HepG2 (cell line): Measurements from ENCODE around the gene CADPS2. TPM values are rescaled to one million over a fixed set of nuclear protein-coding genes. Genes with fewer than 3 reads are reported as not detected.

ENCODE experiments used
- ATAC-seq: fragments of 200-7000 bp; cut with Tn5 transposase; 3 replicates; pipeline ENCODE4 v1.9.1; 2020; ENCODE audit warnings: mild to moderate bottlenecking, moderate library complexity
- BruUV-seq: library from RNA; stranded (reverse); fragments of 400-500 nt; replicated peaks from 2 replicates; lab custom pipeline; 2021; lab: Mats Ljungman, UMichigan
- CTCF ChIA-PET: fragments of 300-600 bp; formaldehyde crosslinking; extraction: SDS; loops from one replicate; lab custom pipeline; 2021; ENCODE audit warnings: low total read pairs, inconsistent platforms, low intra/inter-chr PET ratio; lab: Yijun Ruan, JAX
- POLR2A ChIA-PET: fragments of 350-600 bp; sonication (Branson Sonifier 250); formaldehyde crosslinking; loops from one replicate; lab custom pipeline; 2020; ENCODE audit warnings: antibody characterized with exemption, inconsistent platforms; lab: Yijun Ruan, JAX
- DNase-seq: peaks from one replicate; pipeline ENCODE4 v3.0.0-alpha.2; 2015; ENCODE audit warnings: low spot score
- FAIRE-seq: peaks from 3 replicates; lab custom pipeline; 2011; peaks lifted over from hg19 to GRCh38; lab: Jason Lieb, UNC
- H2AFZ ChIP-seq: one replicate; pipeline ENCODE4 v1.6.1; 2011; ENCODE audit warnings: low read length, inconsistent platforms
- H3K27ac ChIP-seq: fragments of 300-600 bp; 3 replicates; pipeline ENCODE4 v1.8.0; 2011; ENCODE audit warnings: mixed run types, mild to moderate bottlenecking, mixed read lengths, low read length, inconsistent platforms; ENCODE audit not compliant: insufficient read depth; ENCODE audit errors: extremely low read length
- H3K27me3 ChIP-seq, 2 experiments: fragments of 200-600 bp in 1 of 2; 2 replicates in 1 of 2; 3 replicates in 1 of 2; pipeline versions ENCODE4 v1.6.0 to v1.8.0; 2011; ENCODE audit warnings: low read length in 2 of 2, mild to moderate bottlenecking in 2 of 2, moderate library complexity in 2 of 2, inconsistent platforms in 1 of 2; ENCODE audit not compliant: insufficient read depth in 2 of 2, control insufficient read depth in 1 of 2
- H3K36me3 ChIP-seq, 2 experiments: fragments of 200-600 bp in 1 of 2; replicated peaks in 1 of 2; 2 replicates in 1 of 2; 3 replicates in 1 of 2; pipeline versions ENCODE4 v1.5.1 to v1.8.0; 2011; ENCODE audit warnings: low read length in 2 of 2, inconsistent platforms in 1 of 2; ENCODE audit not compliant: insufficient read depth in 2 of 2, control insufficient read depth in 1 of 2
- H3K4me1 ChIP-seq: 2 replicates; pipeline ENCODE4 v1.5.1; 2012; ENCODE audit warnings: low read length, inconsistent platforms; ENCODE audit not compliant: insufficient read depth
- H3K4me2 ChIP-seq: 2 replicates; pipeline ENCODE4 v1.6.0; 2011; ENCODE audit warnings: low read depth, low read length, inconsistent platforms
- H3K4me3 ChIP-seq, 3 experiments: fragments of 200-600 bp in 1 of 3; sonication (generic), shearing (Covaris generic) in 1 of 3; replicated peaks in 1 of 3; 2 replicates each; pipeline ENCODE4 v1.5.1; 2011 to 2016; ENCODE audit warnings: low read length in 3 of 3, inconsistent platforms in 2 of 3, low read depth in 2 of 3, mild to moderate bottlenecking in 2 of 3, control low read depth in 1 of 3, mixed read lengths in 1 of 3; ENCODE audit not compliant: insufficient read depth in 1 of 3
- H3K79me2 ChIP-seq: one replicate; pipeline ENCODE4 v1.6.1; 2011; ENCODE audit warnings: low read length, inconsistent platforms; ENCODE audit not compliant: insufficient read depth
- H3K9ac ChIP-seq: 2 replicates; pipeline ENCODE4 v1.6.0; 2011; ENCODE audit warnings: mild to moderate bottlenecking, low read depth, low read length, inconsistent platforms; ENCODE audit not compliant: insufficient read depth
- H3K9me3 ChIP-seq: 2 replicates; pipeline ENCODE4 v1.5.1; 2012; ENCODE audit warnings: mild to moderate bottlenecking, low read length
- H4K20me1 ChIP-seq: 2 replicates; pipeline ENCODE4 v1.6.0; 2011; ENCODE audit warnings: inconsistent platforms, mild to moderate bottlenecking, low read length, moderate library complexity; ENCODE audit not compliant: insufficient read depth
- AKAP8 ChIP-seq: sonication (generic); formaldehyde crosslinking; IDR thresholded peaks from 2 replicates; pipeline ENCODE4 v1.5.1; 2020; ENCODE audit warnings: mild to moderate bottlenecking, missing genetic modification reagents
- E2F2 ChIP-seq: sonication (generic); formaldehyde crosslinking; IDR thresholded peaks from 2 replicates; pipeline ENCODE4 v1.4.0; 2020; ENCODE audit warnings: missing genetic modification reagents, borderline replicate concordance
- HNF4G ChIP-seq, 2 experiments: sonication (generic) in 1 of 2; formaldehyde crosslinking in 1 of 2; IDR thresholded peaks; 2 replicates each; pipeline versions ENCODE4 v1.4.0 to v1.6.1; 2011 to 2020; ENCODE audit warnings: borderline replicate concordance in 2 of 2, low read depth in 2 of 2, mild to moderate bottlenecking in 2 of 2, low read length in 1 of 2, missing genetic modification reagents in 1 of 2, moderate library complexity in 1 of 2
- KLF11 ChIP-seq: IDR thresholded peaks from 2 replicates; pipeline ENCODE4 v1.6.1; 2016; ENCODE audit warnings: missing compliant biosample characterization
- NKX3-1 ChIP-seq: sonication (generic); formaldehyde crosslinking; IDR thresholded peaks from 2 replicates; pipeline ENCODE4 v1.5.0; 2020; ENCODE audit warnings: missing genetic modification reagents
- PAF1 ChIP-seq: IDR thresholded peaks from 2 replicates; pipeline ENCODE4 v1.6.1; 2016; ENCODE audit warnings: missing genetic modification reagents, missing compliant biosample characterization
- RNF2 ChIP-seq: fragments of 450-650 bp; conservative IDR thresholded peaks from 2 replicates; pipeline ENCODE4 v1.6.1; 2016; ENCODE audit warnings: low read depth
- TBP ChIP-seq: sonication (generic); formaldehyde crosslinking; IDR thresholded peaks from 2 replicates; pipeline ENCODE4 v1.5.0; 2020; ENCODE audit warnings: missing genetic modification reagents
- ZNF264 ChIP-seq: sonication (generic); formaldehyde crosslinking; IDR thresholded peaks from 2 replicates; pipeline ENCODE4 v1.4.0; 2020; ENCODE audit warnings: missing genetic modification reagents
- ZNF367 ChIP-seq: sonication (generic); formaldehyde crosslinking; IDR thresholded peaks from 2 replicates; pipeline ENCODE4 v1.4.0; 2020; ENCODE audit warnings: missing genetic modification reagents, borderline replicate concordance
- ZNF674 ChIP-seq: sonication (generic); formaldehyde crosslinking; IDR thresholded peaks from 2 replicates; pipeline ENCODE4 v1.5.0; 2020; ENCODE audit warnings: low read depth, mild to moderate bottlenecking, missing genetic modification reagents
- ZSCAN9 ChIP-seq: IDR thresholded peaks from 2 replicates; pipeline ENCODE4 v1.6.1; 2016; ENCODE audit warnings: borderline replicate concordance
- WGBS: methylation state at CpG from one replicate; pipeline ENCODE4 v1.1.6; 2017; ENCODE audit warnings: low lambda C conversion rate; 5-methylcytosine and 5-hydroxymethylcytosine counted together
- in situ Hi-C: cut with HindIII; loops from 2 replicates; pipeline ENCODE4 v1.10.0; 2017; ENCODE audit warnings: low pct_unique_long_range_greater_than_20kb; ENCODE audit not compliant: extremely low pct_ligation_motif_present
- intact Hi-C: fragments of 100-400 bp; cut with micrococcal nuclease; formaldehyde crosslinking; loops from one replicate; pipeline ENCODE4 v1.10.0; 2022; ENCODE audit not compliant: unreplicated experiment
- polyA plus RNA-seq, 8 experiments: library from polyadenylated mRNA; depleted of rRNA in 3 of 8; stranded (reverse) in 7 of 8; unstranded in 1 of 8; fragments of >200 nt; fragmentation: Illumina TruSeq in 4 of 8; extraction: Trizol in 4 of 8; gene quantifications; 2 replicates each; pipeline versions ENCODE4 v1.2.1 to v1.2.3, GENCODE V29; 2011 to 2016; ENCODE audit warnings: low read depth in 4 of 8, missing spikeins in 1 of 8, mixed read lengths in 1 of 8; ENCODE audit not compliant: insufficient read depth in 1 of 8
- total RNA-seq, 5 experiments: library from RNA; depleted of rRNA; stranded (reverse); fragments of >200 nt; fragmentation: Illumina TruSeq; extraction: Trizol; gene quantifications; 2 replicates each; pipeline ENCODE4 v1.2.3, GENCODE V29; 2016; ENCODE audit warnings: low read depth in 1 of 5
- TF ChIP-seq, protein P1 (sequence below): sonication (generic); formaldehyde crosslinking; IDR thresholded peaks from 2 replicates; pipeline ENCODE4 v1.5.1; 2020; ENCODE audit warnings: missing genetic modification reagents, mild to moderate bottlenecking, borderline replicate concordance
- TF ChIP-seq, protein P2 (sequence below): sonication (generic); formaldehyde crosslinking; IDR thresholded peaks from 2 replicates; pipeline ENCODE4 v1.5.0; 2020; ENCODE audit warnings: mild to moderate bottlenecking, missing genetic modification reagents, borderline replicate concordance
- TF ChIP-seq, protein P3 (sequence below): IDR thresholded peaks from 2 replicates; pipeline ENCODE4 v1.6.1; 2016; ENCODE audit warnings: low read depth

CADPS2 gene
- total and polyA plus RNA-seq, 2 of the 13 experiments (the other 11 are each of a cell fraction or from before 2014, with no cell fraction given) = 17.6 to 43.8 TPM

GRCh38 chr7:122525355-122525754, 360.9 kb downstream of the CADPS2 start:
- in situ Hi-C loops (no loop called here), intact Hi-C loops (no loop called here)
- no peaks in the 10 kb centered on the region for H3K36me3 ChIP-seq
- no peaks in the 10 kb centered on the region for H3K4me1 ChIP-seq
- ATAC-seq (no peak), DNase-seq (no peak), FAIRE-seq (no peak)
- no peak overlapping the region for H3K27ac ChIP-seq
- TF ChIP-seq KLF11 (CRISPR knock-in tag) = no peak
- TF ChIP-seq ZNF674 (CRISPR knock-in tag) = no peak
- TF ChIP-seq NKX3-1 (CRISPR knock-in tag) = no peak
- TF ChIP-seq ZSCAN9 (CRISPR knock-in tag) = no peak
- no peak for TF ChIP-seq ZNF367 (CRISPR knock-in tag)
- TF ChIP-seq TBP (CRISPR knock-in tag) = no peak
- TF ChIP-seq, protein P1, sequence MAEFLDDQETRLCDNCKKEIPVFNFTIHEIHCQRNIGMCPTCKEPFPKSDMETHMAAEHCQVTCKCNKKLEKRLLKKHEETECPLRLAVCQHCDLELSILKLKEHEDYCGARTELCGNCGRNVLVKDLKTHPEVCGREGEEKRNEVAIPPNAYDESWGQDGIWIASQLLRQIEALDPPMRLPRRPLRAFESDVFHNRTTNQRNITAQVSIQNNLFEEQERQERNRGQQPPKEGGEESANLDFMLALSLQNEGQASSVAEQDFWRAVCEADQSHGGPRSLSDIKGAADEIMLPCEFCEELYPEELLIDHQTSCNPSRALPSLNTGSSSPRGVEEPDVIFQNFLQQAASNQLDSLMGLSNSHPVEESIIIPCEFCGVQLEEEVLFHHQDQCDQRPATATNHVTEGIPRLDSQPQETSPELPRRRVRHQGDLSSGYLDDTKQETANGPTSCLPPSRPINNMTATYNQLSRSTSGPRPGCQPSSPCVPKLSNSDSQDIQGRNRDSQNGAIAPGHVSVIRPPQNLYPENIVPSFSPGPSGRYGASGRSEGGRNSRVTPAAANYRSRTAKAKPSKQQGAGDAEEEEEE = no peak
- no peak for TF ChIP-seq PAF1
- no peak for TF ChIP-seq E2F2
- TF ChIP-seq, protein P2, sequence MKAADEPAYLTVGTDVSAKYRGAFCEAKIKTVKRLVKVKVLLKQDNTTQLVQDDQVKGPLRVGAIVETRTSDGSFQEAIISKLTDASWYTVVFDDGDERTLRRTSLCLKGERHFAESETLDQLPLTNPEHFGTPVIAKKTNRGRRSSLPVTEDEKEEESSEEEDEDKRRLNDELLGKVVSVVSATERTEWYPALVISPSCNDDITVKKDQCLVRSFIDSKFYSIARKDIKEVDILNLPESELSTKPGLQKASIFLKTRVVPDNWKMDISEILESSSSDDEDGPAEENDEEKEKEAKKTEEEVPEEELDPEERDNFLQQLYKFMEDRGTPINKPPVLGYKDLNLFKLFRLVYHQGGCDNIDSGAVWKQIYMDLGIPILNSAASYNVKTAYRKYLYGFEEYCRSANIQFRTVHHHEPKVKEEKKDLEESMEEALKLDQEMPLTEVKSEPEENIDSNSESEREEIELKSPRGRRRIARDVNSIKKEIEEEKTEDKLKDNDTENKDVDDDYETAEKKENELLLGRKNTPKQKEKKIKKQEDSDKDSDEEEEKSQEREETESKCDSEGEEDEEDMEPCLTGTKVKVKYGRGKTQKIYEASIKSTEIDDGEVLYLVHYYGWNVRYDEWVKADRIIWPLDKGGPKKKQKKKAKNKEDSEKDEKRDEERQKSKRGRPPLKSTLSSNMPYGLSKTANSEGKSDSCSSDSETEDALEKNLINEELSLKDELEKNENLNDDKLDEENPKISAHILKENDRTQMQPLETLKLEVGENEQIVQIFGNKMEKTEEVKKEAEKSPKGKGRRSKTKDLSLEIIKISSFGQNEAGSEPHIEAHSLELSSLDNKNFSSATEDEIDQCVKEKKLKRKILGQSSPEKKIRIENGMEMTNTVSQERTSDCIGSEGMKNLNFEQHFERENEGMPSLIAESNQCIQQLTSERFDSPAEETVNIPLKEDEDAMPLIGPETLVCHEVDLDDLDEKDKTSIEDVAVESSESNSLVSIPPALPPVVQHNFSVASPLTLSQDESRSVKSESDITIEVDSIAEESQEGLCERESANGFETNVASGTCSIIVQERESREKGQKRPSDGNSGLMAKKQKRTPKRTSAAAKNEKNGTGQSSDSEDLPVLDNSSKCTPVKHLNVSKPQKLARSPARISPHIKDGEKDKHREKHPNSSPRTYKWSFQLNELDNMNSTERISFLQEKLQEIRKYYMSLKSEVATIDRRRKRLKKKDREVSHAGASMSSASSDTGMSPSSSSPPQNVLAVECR = no peak
- TF ChIP-seq HNF4G (IDR thresholded peaks at IDR 0.05; ENCODE audit: borderline replicate concordance, low read depth, low read length) = no peak
- no peak for TF ChIP-seq HNF4G (CRISPR knock-in tag; IDR thresholded peaks at IDR 0.05; ENCODE audit: borderline replicate concordance, low read depth)
- TF ChIP-seq AKAP8 (CRISPR knock-in tag) = no peak
- TF ChIP-seq ZNF264 (CRISPR knock-in tag) = no peak
- no peak for TF ChIP-seq RNF2
- TF ChIP-seq, protein P3, sequence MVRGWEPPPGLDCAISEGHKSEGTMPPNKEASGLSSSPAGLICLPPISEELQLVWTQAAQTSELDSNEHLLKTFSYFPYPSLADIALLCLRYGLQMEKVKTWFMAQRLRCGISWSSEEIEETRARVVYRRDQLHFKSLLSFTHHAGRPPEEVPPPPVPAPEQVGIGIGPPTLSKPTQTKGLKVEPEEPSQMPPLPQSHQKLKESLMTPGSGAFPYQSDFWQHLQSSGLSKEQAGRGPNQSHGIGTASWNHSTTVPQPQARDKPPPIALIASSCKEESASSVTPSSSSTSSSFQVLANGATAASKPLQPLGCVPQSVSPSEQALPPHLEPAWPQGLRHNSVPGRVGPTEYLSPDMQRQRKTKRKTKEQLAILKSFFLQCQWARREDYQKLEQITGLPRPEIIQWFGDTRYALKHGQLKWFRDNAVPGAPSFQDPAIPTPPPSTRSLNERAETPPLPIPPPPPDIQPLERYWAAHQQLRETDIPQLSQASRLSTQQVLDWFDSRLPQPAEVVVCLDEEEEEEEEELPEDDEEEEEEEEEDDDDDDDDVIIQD (CRISPR knock-in tag) = no peak
- ChIA-PET CTCF (no interaction called here), POLR2A (no interaction called here)
- no TSS peak for BruUV-seq
- no peak overlapping the region for H3K9ac ChIP-seq
- no peak overlapping the region for H3K4me2 ChIP-seq
- no peaks in the 10 kb centered on the region for H4K20me1 ChIP-seq
- WGBS = 97% methylated on average over 5 of the region's 5 CpGs
- H3K4me3 ChIP-seq = no peak overlapping the region
- H2AFZ ChIP-seq = no peak overlapping the region
- no peaks in the 10 kb centered on the region for H3K79me2 ChIP-seq
- no peaks in the 10 kb centered on the region for H3K27me3 ChIP-seq
- H3K9me3 ChIP-seq = no peaks in the 10 kb centered on the region
